Stimulated activated naive CD8-positive, alpha-beta T cell treated with anti-CD3 and anti-CD28 coated beads, Interleukin-15, Interleukin-2, amounts not matched to agents 100 U/mL and 50 U/mL, for 24 hours (primary cell): Measurements from ENCODE around the gene CASP10.

Experiments
- ATAC-seq: fragments of 150-1000 bp; cut with Tn5 transposase; one replicate; pipeline ENCODE4 v1.10.0; 2021
- DNase-seq: peaks from one replicate; pipeline ENCODE4 v3.0.0; 2021

Gene CASP10

GRCh38 chr2:201197781-201198180 is 14.8 kb downstream of the CASP10 start:
- DNase-seq (no peak), ATAC-seq (no peak)

- no peak for DNase-seq
- ATAC-seq = no peak
These were observed 16.9 kb downstream of the CASP10 start for GRCh38 chr2:201199847-201200246.

GRCh38 chr2:201200345-201200744 is 17.4 kb downstream of the CASP10 start:
- no peak for ATAC-seq
- no peak for DNase-seq

GRCh38 chr2:201201371-201201770 is 18.4 kb downstream of the CASP10 start:
- ATAC-seq (no peak), DNase-seq (peak; percentile 24)

- no peak for DNase-seq
These were observed 21.1 kb downstream of the CASP10 start for GRCh38 chr2:201203916-201204654.

GRCh38 chr2:201204655-201205514 is 21.9 kb downstream of the CASP10 start:
- no peak for ATAC-seq
- DNase-seq = no peak

More at GRCh38 chr2:201203916-201204654, 21.1 kb downstream of the CASP10 start:
- no peak for ATAC-seq

GRCh38 chr2:201205515-201205849 is 22.5 kb downstream of the CASP10 start:
- ATAC-seq = no peak
- DNase-seq = no peak

- DNase-seq = no peak
These were observed 25.8 kb downstream of the CASP10 start for GRCh38 chr2:201208563-201209252.

GRCh38 chr2:201215963-201216362 is 33.0 kb downstream of the CASP10 start:
- DNase-seq = no peak
- no peak for ATAC-seq

More at GRCh38 chr2:201208563-201209252, 25.8 kb downstream of the CASP10 start:
- ATAC-seq = no peak

GRCh38 chr2:201216918-201217317 is 34.0 kb downstream of the CASP10 start:
- DNase-seq (no peak), ATAC-seq (peak; percentile 33)

- ATAC-seq = no peak
- DNase-seq = no peak
These were observed 35.8 kb downstream of the CASP10 start for GRCh38 chr2:201218780-201219179.

- ATAC-seq (no peak), DNase-seq (no peak)
These were observed 36.6 kb downstream of the CASP10 start for GRCh38 chr2:201219328-201220096.

- no peak for DNase-seq
- no peak for ATAC-seq
These were observed 37.2 kb downstream of the CASP10 start for GRCh38 chr2:201220102-201220570.

- DNase-seq = no peak
- no peak for ATAC-seq
These were observed 40.4 kb downstream of the CASP10 start for GRCh38 chr2:201223089-201224073.

GRCh38 chr2:201228271-201228911 is 45.5 kb downstream of the CASP10 start:
- DNase-seq = no peak
- ATAC-seq = no peak

GRCh38 chr2:201228912-201229290 is 46.0 kb downstream of the CASP10 start:
- DNase-seq = no peak
- no peak for ATAC-seq

GRCh38 chr2:201231781-201232466 is 49.0 kb downstream of the CASP10 start:
- ATAC-seq = peak; percentile 63
- DNase-seq = peak; percentile 96

GRCh38 chr2:201232467-201232815 is 49.5 kb downstream of the CASP10 start:
- ATAC-seq = no peak

GRCh38 chr2:201233192-201233811 is 50.4 kb downstream of the CASP10 start:
- ATAC-seq = peak; percentile 97
- DNase-seq = peak; percentile 90

More at GRCh38 chr2:201232467-201232815, 49.5 kb downstream of the CASP10 start:
- DNase-seq = no peak
